BJ (cell line): Measurements from ENCODE around the gene ZBTB11. TPM values are rescaled to one million over a fixed set of nuclear protein-coding genes. Genes with fewer than 3 reads are reported as not detected.

Source experiments
- CTCF ChIA-PET: fragments of 350-600 bp; formaldehyde crosslinking; extraction: SDS; loops from one replicate; lab custom pipeline; 2021; ENCODE audit warnings: antibody characterized with exemption, inconsistent platforms; lab: Yijun Ruan, JAX
- POLR2A ChIA-PET: fragments of 300-600 bp; sonication (Branson Sonifier 250); formaldehyde crosslinking; extraction: SDS; loops from one replicate; lab custom pipeline; 2021; ENCODE audit warnings: antibody characterized with exemption; lab: Charles Lee
- DNase-seq: peaks from one replicate; pipeline ENCODE4 v3.0.0-alpha.2; 2011; ENCODE audit warnings: low read depth
- H3K27me3 ChIP-seq: 2 replicates; pipeline ENCODE4 v1.6.0; 2011; ENCODE audit warnings: low read length; ENCODE audit not compliant: control insufficient read depth, insufficient read depth
- H3K36me3 ChIP-seq: 2 replicates; pipeline ENCODE4 v1.5.1; 2011; ENCODE audit warnings: low read length; ENCODE audit not compliant: control insufficient read depth, insufficient read depth
- H3K4me3 ChIP-seq: 2 replicates; pipeline ENCODE4 v1.5.1; 2011; ENCODE audit warnings: low read depth, mild to moderate bottlenecking, control low read depth, low read length
- CTCF ChIP-seq: IDR thresholded peaks from 2 replicates; pipeline ENCODE4 v1.5.1; 2011; ENCODE audit warnings: low read depth, mild to moderate bottlenecking, control low read depth, inconsistent platforms, low read length, moderate library complexity; ENCODE audit not compliant: insufficient read depth
- polyA plus RNA-seq: library from polyadenylated mRNA; depleted of rRNA; stranded (reverse); fragments of >200 nt; gene quantifications from 2 replicates; pipeline ENCODE4 v1.2.3, GENCODE V29; 2011

The ZBTB11 gene
- polyA plus RNA-seq, 1 experiment, result 4.5 TPM

DNA sequence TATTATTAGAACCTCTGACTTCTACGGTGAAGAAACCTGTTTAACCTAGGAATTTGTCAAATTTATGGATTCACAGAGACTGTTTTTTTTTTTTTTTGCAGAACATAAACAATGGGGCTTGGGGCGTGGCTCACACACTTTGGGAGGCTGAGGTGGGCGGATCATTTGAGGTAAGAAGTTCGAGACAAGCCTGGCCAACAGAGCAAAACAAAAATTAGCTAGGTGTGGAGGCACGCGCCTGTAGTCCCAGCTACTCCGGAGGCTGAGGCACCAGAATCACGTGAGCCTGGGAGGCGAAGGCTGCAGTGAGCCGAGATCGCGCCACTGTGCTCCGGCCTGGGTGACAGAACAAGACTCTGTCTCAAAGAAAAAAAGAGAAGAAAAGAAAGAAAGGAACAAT, 3.0 kb downstream of the ZBTB11 start:
- DNase-seq, result no peak
- POLR2A ChIA-PET, result no interaction called here
- CTCF ChIA-PET, result interaction anchor here (0.9 to 2.1 kb wide), 2 partner anchors 9 to 22 kb away, joined by 4 to 6 read pairs; no protein-coding TSS in a partner anchor
- Histone ChIP-seq H3K36me3 (no peaks in the 10 kb centered on the region), H3K27me3 (no peaks in the 10 kb centered on the region), H3K4me3 (no peak overlapping the region)
- TF ChIP-seq CTCF, result no peak

GRCh38 chr3:101671014-101671413, 5.9 kb downstream of the ZBTB11 start:
- ChIA-PET POLR2A (no interaction called here), CTCF (no interaction called here)
- DNase-seq, result no peak
- no peak for TF ChIP-seq CTCF
- Histone ChIP-seq H3K4me3 (no peak overlapping the region), H3K27me3 (no peaks in the 10 kb centered on the region), H3K36me3 (0 out of 2 replicates have a peak, but pooled peaks cover 2% of the 10 kb centered on the region)

DNA sequence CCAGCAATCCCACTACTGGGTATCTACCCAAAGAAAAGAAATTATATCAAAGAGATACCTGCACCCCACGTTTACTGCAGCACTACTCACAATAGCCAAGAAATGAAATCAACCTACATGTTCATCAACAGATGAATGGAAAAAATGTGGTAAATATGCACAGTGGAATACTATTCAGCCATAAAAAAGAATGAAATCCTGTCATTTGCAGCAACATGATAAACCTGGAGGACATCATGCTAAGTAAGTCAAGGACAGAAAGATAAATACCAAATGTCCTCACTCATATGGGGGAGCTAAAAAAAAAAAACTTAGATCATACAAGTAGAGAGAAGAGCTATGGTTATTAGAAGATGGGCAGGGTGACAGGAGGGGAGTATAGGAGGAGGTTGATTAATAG, 9.1 kb downstream of the ZBTB11 start:
- POLR2A ChIA-PET, result no interaction called here

DNA sequence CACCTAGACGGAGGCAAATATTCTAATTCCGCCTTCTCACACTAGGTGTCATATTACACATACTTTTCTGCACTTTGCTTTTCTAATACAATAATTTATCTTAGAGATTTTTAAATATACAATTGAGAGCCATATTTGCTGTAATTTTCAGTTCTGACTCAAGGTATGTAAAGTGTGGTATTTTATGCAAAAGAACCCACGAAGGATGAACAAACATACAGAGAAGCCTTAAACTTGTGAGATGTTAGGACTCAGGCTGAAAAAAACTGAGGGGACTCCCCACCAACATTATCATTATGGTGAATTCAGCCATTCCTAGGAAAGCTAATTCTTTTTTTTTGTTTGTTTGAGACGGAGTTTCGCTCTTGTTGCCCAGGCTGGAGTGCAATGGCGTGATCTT, 9.6 kb downstream of the ZBTB11 start:
- peaks cover 7% of the 10 kb centered on the region; the same call in 1 of the 2 replicates for H3K36me3 ChIP-seq
- ChIA-PET CTCF (interaction anchor here (0.5 to 1.4 kb wide), 2 partner anchors 8 to 18 kb away, joined by 3 read pairs; no protein-coding TSS in a partner anchor), POLR2A (no interaction called here)

More for the DNA sequence above, 9.1 kb downstream of the ZBTB11 start:
- H3K27me3 ChIP-seq, result no peaks in the 10 kb centered on the region
- CTCF ChIA-PET, result interaction anchor here (0.5 to 1.4 kb wide), 4 partner anchors 9 to 1175 kb away, joined by 3 read pairs; partner anchors contain the start of gene ZBTB11
- DNase-seq, result no peak
- H3K36me3 ChIP-seq, result peaks cover 7% of the 10 kb centered on the region; the same call in 1 of the 2 replicates
- no peak for TF ChIP-seq CTCF
- H3K4me3 ChIP-seq, result no peak overlapping the region

GRCh38 chr3:101665851-101666250, 11.1 kb downstream of the ZBTB11 start:
- peaks cover 10% of the 10 kb centered on the region for H3K36me3 ChIP-seq
- H3K4me3 ChIP-seq, result no peak overlapping the region
- no peak for TF ChIP-seq CTCF
- no peak for DNase-seq
- H3K27me3 ChIP-seq, result no peaks in the 10 kb centered on the region
- POLR2A ChIA-PET, result no interaction called here
- CTCF ChIA-PET, result interaction anchor here (1.6 to 1.9 kb wide), 2 partner anchors 8 to 10 kb away, joined by 5 to 6 read pairs; no protein-coding TSS in a partner anchor

More for the DNA sequence above, 9.6 kb downstream of the ZBTB11 start:
- no peaks in the 10 kb centered on the region for H3K27me3 ChIP-seq
- no peak for DNase-seq
- no peak for TF ChIP-seq CTCF
- H3K4me3 ChIP-seq, result no peak overlapping the region
